GM12878 (cell line): Measurements from ENCODE around the gene IMMP2L. TPM values are rescaled to one million over a fixed set of nuclear protein-coding genes. Genes with fewer than 3 reads are reported as not detected.

Source experiments
- ATAC-seq: fragments of 200-7000 bp; cut with Tn5 transposase; 3 replicates; pipeline ENCODE4 v1.9.1; 2020; ENCODE audit warnings: mild to moderate bottlenecking, moderate library complexity
- BruUV-seq: library from RNA; stranded (reverse); fragments of 400-500 nt; replicated peaks from 2 replicates; lab custom pipeline; 2021; lab: Mats Ljungman, UMichigan
- CTCF ChIA-PET: fragments of 300-600 bp; sonication (Branson Sonifier 250); formaldehyde crosslinking; extraction: SDS; loops from one replicate; lab custom pipeline; 2021; ENCODE audit warnings: inconsistent platforms; lab: Yijun Ruan, JAX
- POLR2A ChIA-PET: fragments of 350-600 bp; formaldehyde crosslinking; extraction: SDS; loops from one replicate; lab custom pipeline; 2021; ENCODE audit warnings: inconsistent platforms; lab: Charles Lee
- RAD21 ChIA-PET: fragments of 300-600 bp; sonication (Branson Sonifier 250); formaldehyde crosslinking; loops from one replicate; lab custom pipeline; 2023; ENCODE audit warnings: antibody characterized with exemption; ENCODE audit not compliant: unreplicated experiment; lab: Charles Lee
- SMC1A ChIA-PET: fragments of 300-600 bp; sonication (Branson Sonifier 250); formaldehyde crosslinking; loops from one replicate; lab custom pipeline; 2023; ENCODE audit not compliant: unreplicated experiment, uncharacterized antibody; lab: Charles Lee
- DNase-seq: peaks from one replicate; pipeline ENCODE4 v3.0.0-alpha.2; 2011; ENCODE audit warnings: low read depth, low spot score
- FAIRE-seq: peaks from 3 replicates; lab custom pipeline; 2011; peaks lifted over from hg19 to GRCh38; lab: Jason Lieb, UNC
- H2AFZ ChIP-seq: 2 replicates; pipeline ENCODE4 v1.6.0; 2011; ENCODE audit warnings: low read depth, low read length, control low read depth; ENCODE audit not compliant: control insufficient read depth
- H3K27ac ChIP-seq: 2 replicates; pipeline ENCODE4 v1.5.1; 2011; ENCODE audit warnings: control low read depth; ENCODE audit not compliant: control insufficient read depth, insufficient read depth
- H3K27me3 ChIP-seq, 2 experiments: replicated peaks in 1 of 2; 2 replicates each; pipeline versions ENCODE4 v1.6.0 to v1.6.1; 2011; ENCODE audit warnings: low read length in 1 of 2; ENCODE audit not compliant: control insufficient read depth in 2 of 2, insufficient read depth in 2 of 2
- H3K36me3 ChIP-seq, 2 experiments: 2 replicates each; pipeline ENCODE4 v1.5.1; 2011; ENCODE audit warnings: low read length in 1 of 2; ENCODE audit not compliant: control insufficient read depth in 2 of 2, insufficient read depth in 2 of 2
- H3K4me1 ChIP-seq: 2 replicates; pipeline ENCODE4 v1.6.1; 2011; ENCODE audit warnings: mild to moderate bottlenecking, low read length, moderate library complexity, mixed read lengths; ENCODE audit not compliant: control insufficient read depth, insufficient read depth
- H3K4me2 ChIP-seq: 2 replicates; pipeline ENCODE4 v1.6.0; 2011; ENCODE audit warnings: control low read depth; ENCODE audit not compliant: control insufficient read depth, insufficient read depth
- H3K4me3 ChIP-seq: fragments of 200-600 bp; sonication (generic); 2 replicates; pipeline ENCODE4 v1.5.1; 2016
- H3K79me2 ChIP-seq: 2 replicates; pipeline ENCODE4 v1.6.0; 2011; ENCODE audit warnings: low read length; ENCODE audit not compliant: control insufficient read depth, insufficient read depth
- H3K9ac ChIP-seq: 2 replicates; pipeline ENCODE4 v1.8.0; 2011; ENCODE audit warnings: low read length, control low read depth, mixed read lengths; ENCODE audit not compliant: control insufficient read depth, insufficient read depth
- H3K9me3 ChIP-seq: replicated peaks from 3 replicates; pipeline ENCODE4 v1.5.1; 2011; ENCODE audit warnings: mild to moderate bottlenecking, low read length; ENCODE audit not compliant: control insufficient read depth, insufficient read depth
- H4K20me1 ChIP-seq: 2 replicates; pipeline ENCODE4 v1.6.0; 2011; ENCODE audit not compliant: control insufficient read depth, insufficient read depth
- BRCA1 ChIP-seq: IDR thresholded peaks from 2 replicates; pipeline ENCODE4 v1.6.1; 2011; ENCODE audit warnings: low read depth, low read length, improper control_type of control experiment
- FOS ChIP-seq: IDR thresholded peaks from 3 replicates; pipeline ENCODE4 v1.6.1; 2011; ENCODE audit warnings: borderline replicate concordance; ENCODE audit not compliant: insufficient read length; ENCODE audit errors: extremely low read depth
- HDGF ChIP-seq: fragments of 450-650 bp; IDR thresholded peaks from 2 replicates; pipeline ENCODE4 v1.6.1; 2016; ENCODE audit warnings: antibody characterized with exemption
- JUND ChIP-seq: IDR thresholded peaks from 2 replicates; pipeline ENCODE4 v1.6.1; 2012; ENCODE audit warnings: low read depth, mild to moderate bottlenecking, low read length, improper control_type of control experiment, moderate library complexity
- KLF5 ChIP-seq: fragments of 450-650 bp; IDR thresholded peaks from 2 replicates; pipeline ENCODE4 v1.6.1; 2014; ENCODE audit warnings: mild to moderate bottlenecking; ENCODE audit not compliant: partially characterized antibody
- RCOR1 ChIP-seq: conservative IDR thresholded peaks from 2 replicates; pipeline ENCODE4 v1.6.1; 2012; ENCODE audit warnings: low read depth, low read length, improper control_type of control experiment
- SUZ12 ChIP-seq: fragments of 200-600 bp; sonication (generic); IDR thresholded peaks from one replicate; pipeline ENCODE4 v1.6.1; 2018; ENCODE audit warnings: antibody characterized with exemption, mild to moderate bottlenecking; ENCODE audit not compliant: unreplicated experiment
- ZZZ3 ChIP-seq: IDR thresholded peaks from 2 replicates; pipeline ENCODE4 v1.6.1; 2011; ENCODE audit warnings: low read depth; ENCODE audit not compliant: control insufficient read depth, insufficient read length
- in situ Hi-C: fragments of 300-500 bp; cut with MboI; formaldehyde crosslinking; loops from 9 replicates; pipeline ENCODE4 v1.14.3; 2018; ENCODE audit warnings: mixed read lengths
- intact Hi-C: fragments of 100-400 bp; cut with micrococcal nuclease; formaldehyde crosslinking; loops from one replicate; pipeline ENCODE4 v1.14.2; 2022; ENCODE audit not compliant: unreplicated experiment
- polyA plus RNA-seq, 11 experiments: library from polyadenylated mRNA; depleted of rRNA in 4 of 11; unstranded in 6 of 11; stranded (reverse) in 5 of 11; fragments of >200 nt; fragmentation: Nextera tagmentation in 4 of 11; fragmentation: Illumina TruSeq in 1 of 11; extraction: Ambion mirVana in 4 of 11; extraction: Trizol in 1 of 11; gene quantifications; 1 replicate in 1 of 11; 2 replicates in 10 of 11; pipeline versions ENCODE4 v1.2.1 to v1.2.3, GENCODE V29; 2011 to 2016; ENCODE audit warnings: inconsistent platforms in 2 of 11, missing spikeins in 2 of 11, low read depth in 1 of 11
- total RNA-seq, 4 experiments: library from RNA; depleted of rRNA in 3 of 4; stranded (reverse); fragments of >200 nt in 3 of 4; fragmentation: Illumina TruSeq in 1 of 4; extraction: Trizol in 1 of 4; gene quantifications; 2 replicates each; pipeline versions ENCODE4 v1.2.1 to v1.2.3, GENCODE V29; 2013 to 2021
- TF ChIP-seq, protein P1 (sequence below): IDR thresholded peaks from 2 replicates; pipeline ENCODE4 v1.6.1; 2012; ENCODE audit warnings: low read depth, low read length, improper control_type of control experiment
- TF ChIP-seq, protein P2 (sequence below): fragments of 450-650 bp; IDR thresholded peaks from 2 replicates; pipeline ENCODE4 v1.6.1; 2016; ENCODE audit warnings: mild to moderate bottlenecking, moderate library complexity, borderline replicate concordance

Gene IMMP2L
- total and polyA plus RNA-seq, 10 of the 15 experiments (the other 5 are each of a cell fraction or from before 2014, with no cell fraction given), result 12.6 to 46.3 (median 19.6) TPM

DNA sequence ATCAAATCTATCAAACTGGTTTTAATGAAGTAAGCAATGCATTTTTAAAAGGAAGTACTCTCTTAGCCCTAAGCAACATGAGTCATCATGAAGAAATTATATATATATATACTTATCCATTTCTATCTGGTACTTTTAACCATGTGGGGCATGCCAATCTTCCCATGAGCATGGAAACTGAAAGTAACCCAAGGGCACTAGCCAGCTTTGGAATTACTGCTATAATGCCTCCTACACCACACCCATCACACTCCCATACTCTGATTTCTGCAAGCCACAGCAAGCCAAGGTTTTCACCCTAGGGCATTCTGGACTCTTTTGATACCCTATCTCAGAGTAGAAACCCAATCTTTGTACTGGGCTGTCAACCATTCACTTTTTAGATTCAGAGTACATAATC lies 204.6 kb downstream of the IMMP2L start:
- Histone ChIP-seq H3K9me3 (no peaks in the 10 kb centered on the region), H3K79me2 (no peaks in the 10 kb centered on the region), H3K4me2 (no peak overlapping the region), H3K27me3 (no peaks in the 10 kb centered on the region), H4K20me1 (no peaks in the 10 kb centered on the region), H3K4me3 (no peak overlapping the region), H2AFZ (no peak overlapping the region), H3K9ac (no peak overlapping the region), H3K27ac (no peak overlapping the region), H3K4me1 (no peaks in the 10 kb centered on the region), H3K36me3 (no peaks in the 10 kb centered on the region)
- FAIRE-seq (no peak), DNase-seq (no peak), ATAC-seq (no peak)
- in situ Hi-C loops, result no loop called here
- SMC1A ChIA-PET, result interaction anchor here (0.9 kb wide), 1 partner anchor 22 kb away, joined by 3 read pairs; no protein-coding TSS in a partner anchor
- RAD21 ChIA-PET, result no interaction called here
- POLR2A ChIA-PET, result no interaction called here
- TF ChIP-seq KLF5 (no peak), BRCA1 (no peak), SUZ12 (no peak), ZZZ3 (no peak), JUND (no peak), RCOR1 (no peak), FOS (no peak), HDGF (no peak)
- TF ChIP-seq, protein P1, sequence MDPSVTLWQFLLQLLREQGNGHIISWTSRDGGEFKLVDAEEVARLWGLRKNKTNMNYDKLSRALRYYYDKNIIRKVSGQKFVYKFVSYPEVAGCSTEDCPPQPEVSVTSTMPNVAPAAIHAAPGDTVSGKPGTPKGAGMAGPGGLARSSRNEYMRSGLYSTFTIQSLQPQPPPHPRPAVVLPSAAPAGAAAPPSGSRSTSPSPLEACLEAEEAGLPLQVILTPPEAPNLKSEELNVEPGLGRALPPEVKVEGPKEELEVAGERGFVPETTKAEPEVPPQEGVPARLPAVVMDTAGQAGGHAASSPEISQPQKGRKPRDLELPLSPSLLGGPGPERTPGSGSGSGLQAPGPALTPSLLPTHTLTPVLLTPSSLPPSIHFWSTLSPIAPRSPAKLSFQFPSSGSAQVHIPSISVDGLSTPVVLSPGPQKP, result no peak
- TF ChIP-seq, protein P2, sequence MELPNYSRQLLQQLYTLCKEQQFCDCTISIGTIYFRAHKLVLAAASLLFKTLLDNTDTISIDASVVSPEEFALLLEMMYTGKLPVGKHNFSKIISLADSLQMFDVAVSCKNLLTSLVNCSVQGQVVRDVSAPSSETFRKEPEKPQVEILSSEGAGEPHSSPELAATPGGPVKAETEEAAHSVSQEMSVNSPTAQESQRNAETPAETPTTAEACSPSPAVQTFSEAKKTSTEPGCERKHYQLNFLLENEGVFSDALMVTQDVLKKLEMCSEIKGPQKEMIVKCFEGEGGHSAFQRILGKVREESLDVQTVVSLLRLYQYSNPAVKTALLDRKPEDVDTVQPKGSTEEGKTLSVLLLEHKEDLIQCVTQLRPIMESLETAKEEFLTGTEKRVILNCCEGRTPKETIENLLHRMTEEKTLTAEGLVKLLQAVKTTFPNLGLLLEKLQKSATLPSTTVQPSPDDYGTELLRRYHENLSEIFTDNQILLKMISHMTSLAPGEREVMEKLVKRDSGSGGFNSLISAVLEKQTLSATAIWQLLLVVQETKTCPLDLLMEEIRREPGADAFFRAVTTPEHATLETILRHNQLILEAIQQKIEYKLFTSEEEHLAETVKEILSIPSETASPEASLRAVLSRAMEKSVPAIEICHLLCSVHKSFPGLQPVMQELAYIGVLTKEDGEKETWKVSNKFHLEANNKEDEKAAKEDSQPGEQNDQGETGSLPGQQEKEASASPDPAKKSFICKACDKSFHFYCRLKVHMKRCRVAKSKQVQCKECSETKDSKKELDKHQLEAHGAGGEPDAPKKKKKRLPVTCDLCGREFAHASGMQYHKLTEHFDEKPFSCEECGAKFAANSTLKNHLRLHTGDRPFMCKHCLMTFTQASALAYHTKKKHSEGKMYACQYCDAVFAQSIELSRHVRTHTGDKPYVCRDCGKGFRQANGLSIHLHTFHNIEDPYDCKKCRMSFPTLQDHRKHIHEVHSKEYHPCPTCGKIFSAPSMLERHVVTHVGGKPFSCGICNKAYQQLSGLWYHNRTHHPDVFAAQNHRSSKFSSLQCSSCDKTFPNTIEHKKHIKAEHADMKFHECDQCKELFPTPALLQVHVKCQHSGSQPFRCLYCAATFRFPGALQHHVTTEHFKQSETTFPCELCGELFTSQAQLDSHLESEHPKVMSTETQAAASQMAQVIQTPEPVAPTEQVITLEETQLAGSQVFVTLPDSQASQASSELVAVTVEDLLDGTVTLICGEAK, result no peak
- CTCF ChIA-PET, result no interaction called here
- intact Hi-C loops, result no loop called here
- BruUV-seq, result no TSS peak
